NCI-H2227 treated with DMSO at 0.1 percent for 48 hours (cell line): ENCODE measurements around the gene ZSCAN9.

Experiments used
- DNase-seq: peaks from one replicate; lab custom pipeline; 2025; lab: John Stamatoyannopoulos, UW

Gene ZSCAN9

GRCh38 chr6:28225056-28225834 is at the start of gene ZSCAN9:
Gene ZSCAN9, plus strand, starts transcription at chr6:28225275. Its CDS starts 1,810 bp downstream, at chr6:28227085.
- peak; percentile 95 for DNase-seq

GRCh38 chr6:28176373-28176772 is 48.7 kb upstream of the ZSCAN9 start:
- DNase-seq: no peak

GRCh38 chr6:28182255-28182654 is 42.8 kb upstream of the ZSCAN9 start:
- no peak for DNase-seq

GRCh38 chr6:28188111-28188979 is 36.7 kb upstream of the ZSCAN9 start:
- DNase-seq: no peak

GRCh38 chr6:28200020-28200419 is 25.1 kb upstream of the ZSCAN9 start:
- no peak for DNase-seq

- DNase-seq: no peak
Observed at GRCh38 chr6:28203201-28203600, 21.9 kb upstream of the ZSCAN9 start.

- no peak for DNase-seq
Observed at GRCh38 chr6:28205879-28206278, 19.2 kb upstream of the ZSCAN9 start.

- no peak for DNase-seq
Observed at GRCh38 chr6:28206527-28206926, 18.5 kb upstream of the ZSCAN9 start.

- DNase-seq: peak; percentile 20
Observed at GRCh38 chr6:28206928-28207509, 18.1 kb upstream of the ZSCAN9 start.

GRCh38 chr6:28207510-28208110 is 17.5 kb upstream of the ZSCAN9 start:
- DNase-seq: peak; percentile 72

- peak; percentile 10 for DNase-seq
Observed at GRCh38 chr6:28208111-28208659, 16.9 kb upstream of the ZSCAN9 start.

- DNase-seq: no peak
Observed at GRCh38 chr6:28209753-28210535, 15.1 kb upstream of the ZSCAN9 start.

- peak; percentile 48 for DNase-seq
Observed at GRCh38 chr6:28211840-28212509, 13.1 kb upstream of the ZSCAN9 start.

GRCh38 chr6:28212510-28213212 is 12.4 kb upstream of the ZSCAN9 start:
- peak; percentile 78 for DNase-seq

GRCh38 chr6:28213213-28213523 is 11.9 kb upstream of the ZSCAN9 start:
- DNase-seq: no peak

GRCh38 chr6:28215425-28215824 is 9.7 kb upstream of the ZSCAN9 start:
- no peak for DNase-seq

GRCh38 chr6:28217890-28218289 is 7.2 kb upstream of the ZSCAN9 start:
- DNase-seq: no peak

- DNase-seq: peak; percentile 79
Observed at GRCh38 chr6:28218312-28219248, 6.5 kb upstream of the ZSCAN9 start.
